HG03159 (cell line): Measurements from ENCODE around the gene ANTKMT.

Experiments
- ATAC-seq: cut with Tn5 transposase; IDR thresholded peaks from one replicate; pipeline ENCODE4 v1.9.1; 2021; ENCODE audit warnings: mild to moderate bottlenecking, moderate library complexity; ENCODE audit not compliant: unreplicated experiment

The ANTKMT gene

GRCh38 chr16:720990-721764, at the start of gene ANTKMT:
Gene ANTKMT (plus strand): TSS chr16:721146. CDS start chr16:721275, 129 bp downstream.
- ATAC-seq = peak; percentile 69

GRCh38 chr16:671353-672131, 49.4 kb upstream of the ANTKMT start:
- no peak for ATAC-seq

GRCh38 chr16:672371-672770, 48.6 kb upstream of the ANTKMT start:
- ATAC-seq = no peak

- no peak for ATAC-seq
These were observed 48.1 kb upstream of the ANTKMT start for GRCh38 chr16:672851-673250.

GRCh38 chr16:673399-673991, 47.5 kb upstream of the ANTKMT start:
- ATAC-seq = no peak

- no peak for ATAC-seq
These were observed 46.6 kb upstream of the ANTKMT start for GRCh38 chr16:674214-674881.

GRCh38 chr16:674968-675883, 45.7 kb upstream of the ANTKMT start, which contains the start of gene RHBDL1:
Gene RHBDL1 (plus strand): TSS chr16:675671. CDS start chr16:675791, 120 bp downstream.
- no peak for ATAC-seq

- no peak for ATAC-seq
These were observed 44.9 kb upstream of the ANTKMT start for GRCh38 chr16:675884-676564.

- no peak for ATAC-seq
These were observed 44.4 kb upstream of the ANTKMT start for GRCh38 chr16:676565-676902.

- ATAC-seq = no peak
These were observed 44.0 kb upstream of the ANTKMT start for GRCh38 chr16:676913-677312.

- ATAC-seq = no peak
These were observed 43.4 kb upstream of the ANTKMT start for GRCh38 chr16:677316-678190.

GRCh38 chr16:678209-678857, 42.6 kb upstream of the ANTKMT start:
- no peak for ATAC-seq

GRCh38 chr16:678858-679813, 41.8 kb upstream of the ANTKMT start:
- no peak for ATAC-seq

- peak; percentile 32 for ATAC-seq
These were observed 40.9 kb upstream of the ANTKMT start, which contains the start of gene STUB1 for GRCh38 chr16:679814-680624. Gene STUB1 (plus strand): TSS chr16:680410. CDS start chr16:680526, 116 bp downstream.

GRCh38 chr16:680625-680945, 40.4 kb upstream of the ANTKMT start:
- ATAC-seq = peak; percentile 1
